Inflammatory macrophage treated with lipopolysaccharide for 1 hour (primary cell): ENCODE data around the gene HS3ST5.
"Not testable (repeated sequence)": the region's sequence is repeated elsewhere in the genome, so short reads cannot be mapped to it uniquely, and the experiment has no call there.

Experiments
- DNase-seq, 2 donors: peaks; one replicate each; pipeline ENCODE4 v3.0.0-alpha.2; 2020 to 2022

HS3ST5 gene

DNA sequence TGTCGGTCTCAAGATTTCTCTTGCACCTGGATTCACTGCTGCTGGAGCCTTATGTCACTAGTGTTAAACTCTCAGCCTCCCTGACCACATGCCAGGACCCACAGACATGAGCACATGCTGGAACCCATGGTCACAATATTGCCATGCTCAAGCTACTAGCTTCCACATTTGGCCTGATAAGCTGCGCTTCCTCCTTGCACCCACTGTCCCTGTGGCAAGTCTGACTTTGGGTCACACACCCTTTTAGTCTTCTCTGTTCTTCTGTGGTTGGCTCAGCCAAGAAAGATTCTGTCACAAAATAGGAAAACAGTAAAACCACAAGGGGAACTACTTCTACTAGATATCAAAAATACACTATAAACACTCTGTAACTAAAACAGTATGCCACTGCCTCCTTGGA lies 303.0 kb downstream of the HS3ST5 start:
- no peak for DNase-seq

- no peak for DNase-seq
Measured at GRCh38 chr6:114033606-114034005, 309.2 kb downstream of the HS3ST5 start.

DNA sequence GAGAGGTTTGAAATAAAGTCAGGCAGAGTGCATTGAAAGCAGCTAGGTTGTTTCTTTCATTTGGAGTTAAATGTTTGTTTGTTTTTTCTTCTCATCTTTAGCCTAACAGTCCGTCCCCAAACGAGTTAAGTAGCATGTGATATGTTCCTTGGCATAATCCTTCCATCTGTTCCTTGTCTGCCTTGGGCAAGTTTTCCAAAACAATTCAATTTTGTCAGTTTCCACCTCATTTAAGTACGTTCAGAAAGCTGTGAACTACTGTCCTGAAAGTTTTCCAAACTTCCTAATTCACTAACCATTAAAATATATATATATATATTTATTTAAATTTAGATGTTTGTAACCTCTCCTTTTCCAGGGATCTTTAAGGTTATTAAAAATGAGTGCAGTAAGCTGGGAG lies 310.1 kb downstream of the HS3ST5 start:
- DNase-seq, result no peak

- no peak for DNase-seq
Measured at GRCh38 chr6:114030767-114031166, 312.1 kb downstream of the HS3ST5 start.

GRCh38 chr6:114024746-114025145 lies 318.1 kb downstream of the HS3ST5 start:
- no peak for DNase-seq

DNA sequence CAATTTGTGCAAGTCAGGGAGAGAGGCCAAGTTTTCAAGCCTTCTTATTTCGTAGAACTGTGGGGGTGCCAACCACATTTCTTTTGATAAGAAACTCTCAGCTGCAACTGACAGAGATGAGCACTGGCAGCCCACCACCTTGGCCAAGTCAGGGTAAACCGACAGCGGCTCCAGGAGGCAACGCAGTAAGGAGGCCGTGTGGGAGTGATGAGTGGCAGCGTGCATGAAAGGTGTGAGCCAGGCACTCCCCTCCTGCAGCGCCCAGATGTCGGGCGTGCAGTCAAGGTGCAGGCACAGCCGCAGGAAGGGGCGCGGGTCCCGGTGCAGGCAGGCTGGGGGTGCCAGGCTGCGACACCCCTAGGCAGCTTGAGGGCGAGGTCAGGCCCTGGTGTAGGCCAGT lies 322.6 kb downstream of the HS3ST5 start:
- DNase-seq, result no peak

DNA sequence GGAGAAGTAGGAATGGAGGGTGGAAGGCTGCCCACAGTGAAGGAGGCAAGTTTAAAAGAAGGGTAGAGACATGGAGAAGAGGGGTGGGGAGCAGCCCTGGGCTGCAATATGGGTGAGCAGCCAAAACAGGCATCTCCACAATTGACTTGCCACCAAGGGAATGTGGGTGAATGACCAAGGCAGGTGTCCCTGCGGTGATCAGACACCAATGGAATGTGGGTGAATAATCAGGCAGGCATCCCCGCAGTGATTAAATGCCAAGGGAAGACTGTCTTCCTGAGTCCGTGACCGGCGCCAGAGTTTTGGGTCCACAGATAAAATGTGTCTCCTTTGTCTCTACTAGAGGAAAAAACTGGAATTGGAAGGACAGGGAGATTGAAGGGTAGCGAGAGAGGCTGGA lies 325.7 kb downstream of the HS3ST5 start:
- DNase-seq, result not testable (repeated sequence)

- DNase-seq, result not testable (repeated sequence)
Measured at GRCh38 chr6:114014106-114014505, 328.7 kb downstream of the HS3ST5 start.

- DNase-seq, result not testable (repeated sequence)
Measured at GRCh38 chr6:114011486-114011885, 331.3 kb downstream of the HS3ST5 start.

GRCh38 chr6:114010540-114010939 lies 332.3 kb downstream of the HS3ST5 start:
- DNase-seq, result no peak

- no peak for DNase-seq
Measured at GRCh38 chr6:114009192-114009591, 333.6 kb downstream of the HS3ST5 start.

DNA sequence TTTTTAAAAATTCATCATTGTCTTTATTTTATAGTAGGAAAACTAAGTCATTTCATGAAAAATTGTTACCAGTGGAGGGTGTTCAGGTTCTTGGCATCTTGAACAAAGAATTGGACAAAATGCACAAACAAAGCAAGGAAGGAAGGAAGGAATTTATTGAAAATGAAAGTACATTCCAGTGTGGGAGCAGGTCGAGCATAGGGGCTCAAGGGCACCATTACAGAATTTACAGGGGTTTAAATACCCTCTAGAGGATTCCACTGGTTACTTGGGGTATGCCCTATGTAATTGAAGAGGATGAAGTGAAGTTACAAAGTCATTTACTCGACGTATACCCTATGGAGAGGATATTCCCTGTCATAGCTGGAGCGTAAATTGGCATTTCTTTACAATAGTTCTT lies 334.5 kb downstream of the HS3ST5 start:
- no peak for DNase-seq

DNA sequence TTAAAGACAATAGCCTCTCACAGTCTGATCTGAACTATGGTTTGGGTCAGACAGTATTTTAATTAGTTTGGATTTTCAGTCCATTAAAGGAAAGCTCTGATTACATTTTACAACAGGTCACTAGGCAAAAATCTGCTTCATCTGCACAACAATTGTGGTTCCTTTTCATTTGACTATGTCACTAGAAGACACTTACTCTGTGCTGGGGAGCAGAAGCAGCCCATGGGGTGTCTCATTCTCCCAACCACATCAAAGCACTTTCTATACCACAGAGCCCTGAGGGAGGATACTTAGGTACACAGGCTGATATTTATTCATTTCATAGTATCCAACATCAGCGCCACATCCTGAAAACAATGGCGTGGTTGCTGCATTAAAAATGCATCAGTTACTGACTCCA lies 335.3 kb downstream of the HS3ST5 start:
- DNase-seq, result no peak
